ENCODE data around the gene CNIH1.
"Not testable (repeated sequence)": the region's sequence is repeated elsewhere in the genome, so short reads cannot be mapped to it uniquely, and the experiment has no call there.

Gene CNIH1

GRCh38 chr14:54381821-54382220, 59.4 kb downstream of the CNIH1 start:
- Histone ChIP-seq H3K79me1 (ENCODE audit: low read depth, low read length) (no peaks in the 10 kb centered on the region), H2BK12ac (ENCODE audit: low read length) (no peak overlapping the region)

GRCh38 chr14:54380558-54380957, 60.6 kb downstream of the CNIH1 start:
- H3K4ac ChIP-seq (ENCODE audit: low read length); H3K27ac ChIP-seq (replicated peaks; ENCODE audit: low read length); H4K8ac ChIP-seq (ENCODE audit: low read depth, low read length); H2AFZ ChIP-seq (ENCODE audit: low read length); H2AK5ac ChIP-seq (ENCODE audit: low read depth, low read length); H3K36me3 ChIP-seq (replicated peaks in 1 of 2; ENCODE audit: control insufficient read depth in 2 of 2, insufficient read depth in 2 of 2, low read length in 2 of 2); H2BK15ac ChIP-seq (ENCODE audit: low read length); H2BK120ac ChIP-seq (ENCODE audit: low read depth, low read length); H3K4me2 ChIP-seq (ENCODE audit: insufficient read depth, low read length, poor library complexity, severe bottlenecking); H3K23ac ChIP-seq (ENCODE audit: low read depth, low read length, poor library complexity); H2BK12ac ChIP-seq (ENCODE audit: low read length); H3K4me3 ChIP-seq (ENCODE audit: low read length in 2 of 2); H3K4me1 ChIP-seq (ENCODE audit: control insufficient read depth in 2 of 2, insufficient read depth in 1 of 2, low read depth in 1 of 2, low read length in 2 of 2); H2BK5ac ChIP-seq (ENCODE audit: low read length); H3K79me1 ChIP-seq (ENCODE audit: low read depth, low read length); H3K18ac ChIP-seq (ENCODE audit: low read length); H3K9me3 ChIP-seq (replicated peaks in 1 of 2; ENCODE audit: control insufficient read depth in 2 of 2, insufficient read depth in 1 of 2, low read depth in 1 of 2, low read length in 2 of 2); H4K91ac ChIP-seq (ENCODE audit: low read depth, low read length, poor library complexity); DNase-seq (ENCODE audit: low spot score); H3K14ac ChIP-seq (ENCODE audit: low read length); H3K9ac ChIP-seq (ENCODE audit: low read depth, low read length, poor library complexity): not testable (repeated sequence)
- peaks cover 0 to 27% (median 0%) of the 10 kb centered on the region in 3 experiments for H3K27me3 ChIP-seq (ENCODE audit: control insufficient read depth in 3 of 3, insufficient read depth in 3 of 3, low read depth in 1 of 3, low read length in 3 of 3)
- no CpG with 5 or more reads among the region's 3 CpGs for WGBS, 2 donors (ENCODE audit: extremely low coverage in 2 of 2, insufficient read length in 2 of 2, insufficient replicate concordance in 1 of 2)

More at GRCh38 chr14:54381821-54382220, 59.4 kb downstream of the CNIH1 start:
- Histone ChIP-seq H3K27ac (replicated peaks; ENCODE audit: low read length) (no peak overlapping the region), H3K18ac (ENCODE audit: low read length) (no peak overlapping the region), H4K91ac (ENCODE audit: low read depth, low read length, poor library complexity) (no peak overlapping the region), H3K14ac (ENCODE audit: low read length) (no peak overlapping the region), H3K4me1 (ENCODE audit: control insufficient read depth in 2 of 2, insufficient read depth in 1 of 2, low read depth in 1 of 2, low read length in 2 of 2) (peaks cover 5 to 17% of the 10 kb centered on the region in 2 donors), H2BK120ac (ENCODE audit: low read depth, low read length) (no peak overlapping the region), H4K8ac (ENCODE audit: low read depth, low read length) (no peak overlapping the region), H2BK5ac (ENCODE audit: low read length) (no peak overlapping the region), H2AK5ac (ENCODE audit: low read depth, low read length) (no peak overlapping the region), H3K23ac (ENCODE audit: low read depth, low read length, poor library complexity) (no peak overlapping the region), H3K9me3 (replicated peaks in 1 of 2; ENCODE audit: control insufficient read depth in 2 of 2, insufficient read depth in 1 of 2, low read depth in 1 of 2, low read length in 2 of 2) (no peaks in the 10 kb centered on the region), H3K9ac (ENCODE audit: low read depth, low read length, poor library complexity) (no peak overlapping the region), H3K4ac (ENCODE audit: low read length) (no peak overlapping the region), H3K36me3 (replicated peaks in 1 of 2; ENCODE audit: control insufficient read depth in 2 of 2, insufficient read depth in 2 of 2, low read length in 2 of 2) (no peaks in the 10 kb centered on the region), H2BK15ac (ENCODE audit: low read length) (no peak overlapping the region), H2AFZ (ENCODE audit: low read length) (no peak overlapping the region), H3K4me3 (ENCODE audit: low read length in 2 of 2) (no peak overlapping the region), H3K27me3 (ENCODE audit: control insufficient read depth in 3 of 3, insufficient read depth in 3 of 3, low read depth in 1 of 3, low read length in 3 of 3) (peaks cover 0 to 23% (median 0%) of the 10 kb centered on the region in 3 experiments), H3K4me2 (ENCODE audit: insufficient read depth, low read length, poor library complexity, severe bottlenecking) (no peak overlapping the region)
- no peak for DNase-seq (ENCODE audit: low spot score)

- not testable (repeated sequence) for H3K4me2 ChIP-seq (ENCODE audit: insufficient read depth, low read length, poor library complexity, severe bottlenecking); H2AK5ac ChIP-seq (ENCODE audit: low read depth, low read length); H3K27ac ChIP-seq (replicated peaks; ENCODE audit: low read length); H4K91ac ChIP-seq (ENCODE audit: low read depth, low read length, poor library complexity); H3K79me1 ChIP-seq (ENCODE audit: low read depth, low read length); H3K23ac ChIP-seq (ENCODE audit: low read depth, low read length, poor library complexity); H3K4ac ChIP-seq (ENCODE audit: low read length); H3K14ac ChIP-seq (ENCODE audit: low read length); DNase-seq (ENCODE audit: low spot score); H2BK120ac ChIP-seq (ENCODE audit: low read depth, low read length); H3K4me3 ChIP-seq (ENCODE audit: low read length in 2 of 2); H3K18ac ChIP-seq (ENCODE audit: low read length); H3K9ac ChIP-seq (ENCODE audit: low read depth, low read length, poor library complexity); H3K9me3 ChIP-seq (replicated peaks in 1 of 2; ENCODE audit: control insufficient read depth in 2 of 2, insufficient read depth in 1 of 2, low read depth in 1 of 2, low read length in 2 of 2); H2BK12ac ChIP-seq (ENCODE audit: low read length); H2AFZ ChIP-seq (ENCODE audit: low read length); H2BK5ac ChIP-seq (ENCODE audit: low read length); H2BK15ac ChIP-seq (ENCODE audit: low read length); H3K4me1 ChIP-seq (ENCODE audit: control insufficient read depth in 2 of 2, insufficient read depth in 1 of 2, low read depth in 1 of 2, low read length in 2 of 2); H4K8ac ChIP-seq (ENCODE audit: low read depth, low read length); H3K36me3 ChIP-seq (replicated peaks in 1 of 2; ENCODE audit: control insufficient read depth in 2 of 2, insufficient read depth in 2 of 2, low read length in 2 of 2)
- WGBS, 2 donors (ENCODE audit: extremely low coverage in 2 of 2, insufficient read length in 2 of 2, insufficient replicate concordance in 1 of 2), result no CpG with 5 or more reads among the region's 5 CpGs
- peaks cover 0 to 27% (median 0%) of the 10 kb centered on the region in 3 experiments for H3K27me3 ChIP-seq (ENCODE audit: control insufficient read depth in 3 of 3, insufficient read depth in 3 of 3, low read depth in 1 of 3, low read length in 3 of 3)
Observed at GRCh38 chr14:54378893-54379292, 62.3 kb downstream of the CNIH1 start.

GRCh38 chr14:54377501-54377900, 63.7 kb downstream of the CNIH1 start:
- Histone ChIP-seq H3K4me1 (ENCODE audit: control insufficient read depth in 2 of 2, insufficient read depth in 1 of 2, low read depth in 1 of 2, low read length in 2 of 2) (peaks cover 0 to 3% of the 10 kb centered on the region in 2 donors), H3K14ac (ENCODE audit: low read length) (no peak overlapping the region), H2BK5ac (ENCODE audit: low read length) (no peak overlapping the region), H3K9ac (ENCODE audit: low read depth, low read length, poor library complexity) (no peak overlapping the region), H2BK15ac (ENCODE audit: low read length) (no peak overlapping the region), H4K8ac (ENCODE audit: low read depth, low read length) (no peak overlapping the region), H3K18ac (ENCODE audit: low read length) (peak overlapping the region; percentile 60), H3K36me3 (replicated peaks in 1 of 2; ENCODE audit: control insufficient read depth in 2 of 2, insufficient read depth in 2 of 2, low read length in 2 of 2) (no peaks in the 10 kb centered on the region), H3K4ac (ENCODE audit: low read length) (no peak overlapping the region), H3K79me1 (ENCODE audit: low read depth, low read length) (no peaks in the 10 kb centered on the region), H3K9me3 (replicated peaks in 1 of 2; ENCODE audit: control insufficient read depth in 2 of 2, insufficient read depth in 1 of 2, low read depth in 1 of 2, low read length in 2 of 2) (no peaks in the 10 kb centered on the region), H4K91ac (ENCODE audit: low read depth, low read length, poor library complexity) (no peak overlapping the region), H2AK5ac (ENCODE audit: low read depth, low read length) (no peak overlapping the region), H3K23ac (ENCODE audit: low read depth, low read length, poor library complexity) (no peak overlapping the region), H2BK12ac (ENCODE audit: low read length) (peak overlapping the region; percentile 17), H3K4me3 (ENCODE audit: low read length in 2 of 2) (no peak overlapping the region), H3K27me3 (ENCODE audit: control insufficient read depth in 3 of 3, insufficient read depth in 3 of 3, low read depth in 1 of 3, low read length in 3 of 3) (peaks cover 0 to 27% (median 0%) of the 10 kb centered on the region in 3 experiments), H3K27ac (replicated peaks; ENCODE audit: low read length) (no peak overlapping the region), H3K4me2 (ENCODE audit: insufficient read depth, low read length, poor library complexity, severe bottlenecking) (no peak overlapping the region), H2AFZ (ENCODE audit: low read length) (no peak overlapping the region), H2BK120ac (ENCODE audit: low read depth, low read length) (no peak overlapping the region)
- no peak for DNase-seq (ENCODE audit: low spot score)
- WGBS, 2 donors (ENCODE audit: extremely low coverage in 2 of 2, insufficient read length in 2 of 2, insufficient replicate concordance in 1 of 2), result no CpG with 5 or more reads among the region's 7 CpGs
